CD4-positive, alpha-beta T cell treated with Interleukin-15 for 4 hours (primary cell): ENCODE data around the gene MEG3.

Experiments used
- DNase-seq: peaks from one replicate; pipeline ENCODE4 v3.0.0-alpha.2; 2020; ENCODE audit warnings: low spot score

The MEG3 gene

DNA sequence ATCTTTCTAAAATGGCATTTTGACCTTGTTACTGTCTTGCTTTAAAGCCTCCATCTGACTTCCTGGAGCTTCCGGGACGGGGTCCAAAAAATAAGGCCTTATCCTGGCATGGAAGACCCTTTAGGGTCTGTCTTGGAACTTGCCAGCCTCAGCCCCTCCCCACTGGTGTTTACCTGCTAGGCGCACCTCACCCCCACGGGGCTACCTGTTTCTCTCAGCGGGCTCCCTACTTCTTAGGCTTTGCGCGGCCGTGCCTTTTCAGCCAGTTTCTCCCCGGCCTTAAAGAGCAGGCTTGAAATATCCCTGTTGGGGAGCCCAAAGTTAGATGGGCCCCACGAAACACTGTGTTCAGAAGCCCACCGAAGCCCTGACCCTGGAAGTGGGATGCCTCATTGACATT, 72.5 kb downstream of the MEG3 start:
- DNase-seq, result no peak

GRCh38 chr14:100898935-100899883, 73.3 kb downstream of the MEG3 start:
- DNase-seq, result no peak

DNA sequence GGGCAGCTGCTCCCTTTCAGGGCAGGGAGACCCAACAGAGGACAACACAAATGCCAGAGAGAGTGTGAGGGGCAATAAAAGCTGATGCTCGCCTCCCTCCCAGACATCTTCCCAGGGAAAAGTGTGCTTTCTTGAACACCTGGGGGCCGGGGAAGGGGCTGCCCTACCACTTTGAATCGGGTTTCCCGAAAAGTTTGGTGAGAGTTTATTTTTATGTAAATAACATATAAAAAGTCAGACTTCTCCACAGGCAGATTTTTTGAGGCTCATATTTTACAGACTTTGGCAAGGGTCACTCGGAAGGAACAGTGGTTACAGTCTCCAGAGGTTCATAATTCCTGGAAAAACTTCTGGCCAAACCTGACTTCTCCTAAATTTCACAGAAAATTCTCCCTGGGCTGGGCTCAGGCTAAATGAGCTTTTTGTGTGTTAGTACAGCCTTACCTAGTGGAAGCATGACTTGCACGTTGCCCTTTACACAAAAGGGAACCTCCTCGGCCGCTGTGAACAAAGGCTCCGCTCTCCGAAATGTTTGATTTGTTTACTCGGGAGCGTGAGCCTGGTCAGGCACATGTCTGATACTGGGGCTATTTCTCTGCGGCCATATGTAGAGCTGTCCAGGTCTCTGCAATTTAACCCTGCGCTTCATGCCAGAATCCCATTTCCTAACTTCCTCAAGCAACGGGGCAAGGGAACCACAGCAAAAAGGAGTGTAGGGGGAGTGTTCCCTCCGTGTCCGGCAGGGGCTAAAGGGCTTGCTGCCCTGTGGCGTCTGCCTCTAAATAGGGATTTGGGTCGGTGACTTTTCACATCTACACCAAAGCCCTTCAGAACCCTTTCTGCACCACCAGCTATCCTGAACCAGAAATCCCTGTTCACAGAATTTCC, 74.2 kb downstream of the MEG3 start:
- no peak for DNase-seq

GRCh38 chr14:100900837-100901390, 75.0 kb downstream of the MEG3 start:
- no peak for DNase-seq

- DNase-seq, result no peak
Measured at GRCh38 chr14:100901391-100902183, 75.7 kb downstream of the MEG3 start.

- DNase-seq, result no peak
Measured at GRCh38 chr14:100902295-100903133, 76.6 kb downstream of the MEG3 start.

- no peak for DNase-seq
Measured at GRCh38 chr14:100903134-100903468, 77.2 kb downstream of the MEG3 start.

DNA sequence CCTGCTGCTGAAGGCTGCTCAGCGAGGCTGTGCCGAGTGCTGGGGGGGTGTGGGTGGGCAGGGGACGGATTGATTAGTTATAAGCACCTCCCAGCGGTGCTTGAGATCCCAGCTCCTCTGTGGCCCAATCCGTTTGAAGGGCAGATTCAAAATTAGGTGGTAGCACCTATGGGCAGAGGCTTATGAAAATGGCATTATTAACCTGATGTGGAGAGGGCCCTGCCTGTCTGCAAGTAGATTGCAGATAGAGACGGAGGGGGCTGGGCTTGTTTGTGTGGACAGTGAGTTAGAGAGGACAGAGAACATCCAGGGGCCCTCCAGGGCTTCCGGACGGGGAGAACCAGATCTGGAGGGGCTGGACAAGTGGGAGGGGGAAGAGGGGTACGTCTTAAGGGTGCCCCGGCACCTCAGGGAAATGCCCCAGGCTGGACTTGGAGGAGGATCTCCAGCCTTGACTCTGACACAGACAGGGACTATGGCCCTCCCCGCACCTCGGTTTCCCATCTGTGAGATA, 77.8 kb downstream of the MEG3 start, which contains the start of gene RTL1:
RTL1 (minus strand) TSS at position 51 of the 514 bp plus-strand sequence. CDS start 18,934 bp downstream, outside the sequence.
- no peak for DNase-seq

- no peak for DNase-seq
Measured at GRCh38 chr14:100904307-100905087, 78.6 kb downstream of the MEG3 start.

DNA sequence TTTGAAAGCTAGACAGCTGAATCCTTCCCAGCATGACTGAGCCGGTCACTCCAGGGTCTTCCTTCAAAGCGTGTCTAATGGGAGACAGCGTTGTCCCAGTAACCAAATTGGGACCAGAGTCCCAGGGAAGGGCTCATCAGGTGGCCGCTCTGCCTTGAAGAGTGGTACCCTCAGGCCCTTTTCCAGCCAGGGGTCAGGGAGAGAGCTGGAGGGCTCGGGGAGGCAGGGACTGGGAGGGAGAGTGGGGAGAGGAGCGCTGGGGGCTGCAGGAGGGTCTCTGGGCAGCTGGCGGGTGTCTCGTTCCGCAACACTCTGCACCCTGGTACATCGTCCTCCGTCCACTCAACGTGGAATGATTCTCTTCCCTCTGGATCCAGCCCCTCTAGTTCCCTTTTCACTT, 79.2 kb downstream of the MEG3 start:
- DNase-seq, result no peak

DNA sequence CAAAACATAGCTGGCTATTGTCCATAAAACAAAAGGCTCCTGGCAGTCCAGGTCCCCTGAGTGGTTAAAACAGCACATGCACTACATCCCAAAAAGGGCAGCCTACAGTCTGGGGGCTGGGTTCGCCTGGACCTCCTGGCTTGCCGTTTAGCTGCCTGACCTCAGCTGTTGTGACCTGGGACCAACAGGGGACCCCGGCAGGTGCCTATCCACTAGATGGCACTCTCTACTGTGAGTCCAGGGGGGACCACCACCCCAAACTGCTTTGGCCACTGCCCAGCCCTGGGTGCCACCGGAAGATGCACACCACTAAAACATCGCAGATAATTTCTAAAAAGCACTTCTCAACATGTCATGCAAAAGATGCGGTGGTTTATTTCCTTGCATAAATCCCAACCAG, 80.5 kb downstream of the MEG3 start:
- no peak for DNase-seq

DNA sequence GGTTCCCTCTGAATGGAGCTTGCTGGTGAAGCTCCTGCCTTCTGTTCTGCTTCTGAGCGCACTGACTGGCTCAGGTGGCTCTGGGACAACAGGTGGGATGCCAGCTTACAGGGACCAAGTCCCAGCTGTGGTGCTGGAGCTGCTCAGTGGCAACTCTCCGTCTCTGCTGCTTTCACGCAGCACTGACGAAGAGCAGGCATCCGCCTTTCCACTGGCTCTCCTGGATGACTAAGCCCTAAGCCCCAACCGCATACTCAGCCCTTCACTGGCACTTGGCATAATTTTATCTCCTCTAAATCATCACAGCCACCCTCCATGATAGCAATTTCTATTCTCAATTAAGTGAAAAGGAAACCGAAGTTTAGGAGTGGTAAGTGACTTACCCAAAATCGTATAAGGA, 81.3 kb downstream of the MEG3 start:
- DNase-seq, result no peak

GRCh38 chr14:100909439-100909838, 83.5 kb downstream of the MEG3 start:
- no peak for DNase-seq
